Esophagus (tissue), 2 donors: ENCODE measurements around the gene TMOD2. TPM values are rescaled to one million over a fixed set of nuclear protein-coding genes. Genes with fewer than 3 reads are reported as not detected.

Source experiments
- H3K27ac ChIP-seq, 2 donors: one replicate each; pipeline ENCODE4 v1.5.1; 2013; ENCODE audit warnings: low read depth in 2 of 2, mild to moderate bottlenecking in 2 of 2, inconsistent platforms in 1 of 2, low read length in 1 of 2, moderate library complexity in 1 of 2
- H3K27me3 ChIP-seq, 2 donors: one replicate each; pipeline ENCODE4 v1.6.1; 2013; ENCODE audit warnings: low read length in 2 of 2, control low read depth in 1 of 2, mild to moderate bottlenecking in 1 of 2; ENCODE audit not compliant: insufficient read depth in 2 of 2, control insufficient read depth in 1 of 2
- H3K36me3 ChIP-seq, 2 donors: one replicate each; pipeline ENCODE4 v1.6.1; 2013; ENCODE audit warnings: low read length in 1 of 2; ENCODE audit not compliant: control insufficient read depth in 2 of 2, insufficient read depth in 2 of 2
- H3K4me1 ChIP-seq, 2 donors: one replicate each; pipeline ENCODE4 v1.6.1; 2013; ENCODE audit warnings: low read length in 1 of 2; ENCODE audit not compliant: control insufficient read depth in 2 of 2, insufficient read depth in 2 of 2
- H3K4me3 ChIP-seq, 2 donors: one replicate each; pipeline ENCODE4 v1.5.1; 2013; ENCODE audit warnings: low read length in 2 of 2, mild to moderate bottlenecking in 2 of 2, low read depth in 1 of 2, moderate library complexity in 1 of 2
- H3K9me3 ChIP-seq, 2 donors: one replicate each; pipeline ENCODE4 v1.6.1; 2013; ENCODE audit warnings: mild to moderate bottlenecking in 2 of 2, low read depth in 1 of 2, low read length in 1 of 2, moderate library complexity in 1 of 2; ENCODE audit not compliant: control insufficient read depth in 2 of 2, insufficient read depth in 1 of 2
- WGBS, 2 donors: extraction: QIAGEN DNeasy Blood & Tissue Kit; methylation state at CpG; one replicate each; pipeline ENCODE4 v1.1.7; 2013; 5-methylcytosine and 5-hydroxymethylcytosine counted together
- polyA plus RNA-seq, 2 donors: library from polyadenylated mRNA; stranded (reverse); fragments of 200-250 nt; gene quantifications; one replicate each; pipeline ENCODE4 v1.2.3, GENCODE V29; 2013
- donor health status: healthy with polysubstance abuse.
- donor health status: Bipolar disorder and iron deficiency.

Gene TMOD2
- 1 to 10 TPM; 1.2 TPM for polyA plus RNA-seq

DNA sequence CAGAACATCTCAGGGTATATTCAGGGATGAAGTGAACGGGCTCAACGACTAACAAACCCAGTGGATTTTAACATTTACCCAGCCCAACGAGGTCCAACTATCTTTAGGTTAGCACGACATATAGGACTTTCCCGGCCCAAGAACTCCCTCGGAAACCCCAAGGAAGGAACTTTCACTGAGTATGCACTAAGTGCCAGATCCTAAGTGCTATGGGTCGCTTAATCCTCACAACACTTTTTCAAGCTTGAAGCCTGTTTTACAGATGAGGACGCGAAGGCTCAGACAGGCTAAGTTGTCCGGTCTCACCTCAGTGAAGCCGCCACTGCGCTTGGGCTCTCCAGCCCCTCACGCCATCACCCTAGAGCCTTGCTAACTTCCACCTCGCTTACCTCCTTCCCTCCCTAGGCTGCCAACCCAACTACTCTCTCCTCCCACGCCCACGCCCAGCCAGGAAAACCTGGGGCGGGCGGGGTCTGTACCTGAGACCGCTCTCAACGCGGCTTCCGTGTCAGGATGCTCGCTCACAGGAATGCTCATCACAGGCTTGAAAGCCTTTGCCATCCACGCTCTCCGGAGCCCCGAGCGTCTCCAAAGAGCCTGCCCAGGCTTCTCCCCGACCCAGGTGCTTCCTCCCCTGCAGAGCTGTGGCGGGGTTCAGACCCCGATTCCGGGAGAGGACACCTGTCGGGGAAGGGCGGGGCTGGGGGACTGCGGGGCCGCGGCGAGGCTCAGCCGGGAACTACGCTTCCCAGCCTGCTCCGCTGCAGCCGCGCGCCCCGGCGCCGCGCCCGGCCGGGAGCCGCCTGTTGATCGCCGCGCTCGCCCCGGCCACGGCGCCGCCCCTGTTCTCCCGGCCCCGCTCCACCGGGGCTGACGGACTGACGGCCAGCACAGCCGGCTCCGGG, at the start of gene TMOD2:
TMOD2 (plus strand) TSS at position 806 of the 905 bp plus-strand sequence. CDS start 14,845 bp downstream, outside the sequence.
- peak within 1 kb of the TSS; percentile 66 to 85 for H3K27ac ChIP-seq
- no peaks in the 10 kb centered on the region for H3K9me3 ChIP-seq
- H3K27me3 ChIP-seq, result no peaks in the 10 kb centered on the region
- H3K4me1 ChIP-seq, result peaks cover 0 to 6% of the 10 kb centered on the region in 2 donors
- 8% methylated on average over 63 to 65 of the region's 65 CpGs for WGBS, 2 donors
- H3K4me3 ChIP-seq, result peak within 1 kb of the TSS; percentile 80 to 90
- H3K36me3 ChIP-seq, result no peaks in the 10 kb centered on the region

DNA sequence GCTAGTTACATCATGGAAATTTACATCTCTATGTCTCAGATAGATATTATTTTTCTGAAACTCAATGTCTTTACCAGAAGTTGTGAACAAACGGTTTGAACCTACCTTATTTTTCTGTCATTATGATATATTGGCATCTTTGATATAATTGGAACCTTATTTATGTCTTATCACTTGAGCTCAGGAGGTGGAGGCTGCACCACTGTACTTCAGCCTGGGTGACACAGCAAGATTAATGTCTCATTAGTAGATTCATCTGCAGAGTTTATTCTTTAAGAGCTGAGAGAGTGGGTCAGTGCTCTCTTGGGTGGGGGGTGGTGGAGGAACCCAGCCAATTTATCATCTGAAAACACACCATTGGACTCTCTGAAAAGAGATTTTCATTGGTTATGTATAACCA, 48.7 kb upstream of the TMOD2 start:
- 61 to 70% methylated on average over 1 of the region's 1 CpG for WGBS, 2 donors
- Histone ChIP-seq H3K27ac (no peak overlapping the region), H3K9me3 (no peaks in the 10 kb centered on the region), H3K4me3 (no peak overlapping the region), H3K27me3 (peaks cover 0 to 4% of the 10 kb centered on the region in 2 donors), H3K36me3 (no peaks in the 10 kb centered on the region), H3K4me1 (no peaks in the 10 kb centered on the region)

DNA sequence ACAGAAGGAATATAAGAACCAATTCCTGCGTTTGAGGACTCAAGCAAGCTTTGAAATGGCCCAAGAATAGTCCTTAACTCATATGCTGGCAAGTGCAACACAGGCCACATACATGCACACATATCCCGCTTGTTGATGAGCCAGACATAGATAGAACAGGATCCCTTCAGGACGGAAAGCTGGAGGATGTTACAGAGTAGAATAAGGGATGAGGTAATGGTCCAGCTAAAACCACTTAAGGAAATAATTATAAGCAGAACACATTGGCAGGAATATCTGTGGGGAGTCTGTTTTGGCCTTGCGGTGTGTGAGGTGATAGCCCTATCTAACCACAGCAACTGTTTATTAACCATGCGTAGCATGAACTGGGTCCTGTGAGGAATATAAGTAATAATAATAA, 45.1 kb upstream of the TMOD2 start:
- Histone ChIP-seq H3K27me3 (no peaks in the 10 kb centered on the region), H3K4me1 (no peaks in the 10 kb centered on the region), H3K4me3 (no peak overlapping the region), H3K36me3 (no peaks in the 10 kb centered on the region), H3K9me3 (no peaks in the 10 kb centered on the region), H3K27ac (no peak overlapping the region)
- WGBS, 2 donors, result 81 to 82% methylated on average over 5 of the region's 5 CpGs

DNA sequence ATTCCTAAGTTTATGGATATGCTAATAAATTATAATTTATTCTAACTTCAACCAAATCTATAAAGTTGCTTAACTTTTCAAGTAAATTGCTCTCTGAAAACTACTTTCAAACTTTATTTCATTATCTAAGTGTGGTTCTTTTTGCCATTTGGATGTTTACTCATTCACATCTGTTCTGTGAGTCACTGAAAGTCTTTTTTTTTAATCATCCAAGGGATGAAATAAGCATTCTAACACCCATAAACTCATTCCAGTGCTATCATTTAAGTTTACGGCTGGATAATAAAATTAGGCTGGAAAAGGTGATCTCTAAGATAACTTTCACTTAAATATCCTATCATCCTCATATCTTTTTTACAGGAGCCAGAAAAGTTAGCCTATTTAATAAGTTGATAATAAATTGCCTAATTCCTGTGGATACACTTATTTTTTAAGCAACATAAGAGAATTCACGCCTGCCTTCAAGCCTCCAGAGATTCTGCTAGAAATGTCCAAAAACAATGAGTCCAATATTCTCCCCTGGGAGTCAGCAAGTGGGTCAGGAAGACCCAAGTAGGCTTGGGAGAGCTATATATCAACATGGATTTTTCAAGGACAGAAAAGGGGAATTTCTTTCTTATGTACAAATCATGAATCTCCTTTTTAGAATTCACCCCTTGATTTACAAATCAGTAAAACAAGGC, 44.3 kb upstream of the TMOD2 start:
- WGBS, 2 donors, result 75 to 88% methylated on average over 2 of the region's 2 CpGs
- Histone ChIP-seq H3K9me3 (no peaks in the 10 kb centered on the region), H3K4me3 (no peak overlapping the region), H3K27me3 (no peaks in the 10 kb centered on the region), H3K4me1 (no peaks in the 10 kb centered on the region), H3K27ac (no peak overlapping the region), H3K36me3 (no peaks in the 10 kb centered on the region)

DNA sequence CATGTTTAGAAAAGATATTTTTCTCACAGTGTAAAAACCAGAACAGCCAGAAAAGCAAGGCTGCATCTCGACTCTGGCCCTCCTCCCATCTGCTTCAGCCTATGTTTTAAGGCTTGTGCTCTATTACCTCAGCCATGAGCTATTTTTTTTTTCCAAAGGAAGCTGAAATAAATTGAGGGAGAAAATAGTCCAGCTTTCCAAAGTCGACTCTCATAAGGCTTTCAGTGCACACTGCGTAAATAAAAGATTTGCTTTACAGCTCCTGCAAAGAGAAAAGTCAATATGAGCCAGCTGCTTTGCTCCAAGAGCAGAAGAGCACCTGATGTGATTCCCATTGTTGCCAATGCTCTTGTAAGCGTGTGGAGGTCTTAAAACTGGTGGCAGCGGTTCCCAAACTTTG, 43.4 kb upstream of the TMOD2 start:
- Histone ChIP-seq H3K27me3 (no peaks in the 10 kb centered on the region), H3K4me3 (no peak overlapping the region), H3K27ac (no peak overlapping the region), H3K36me3 (no peaks in the 10 kb centered on the region), H3K4me1 (no peaks in the 10 kb centered on the region), H3K9me3 (no peaks in the 10 kb centered on the region)
- 29 to 48% methylated on average over 5 of the region's 5 CpGs for WGBS, 2 donors

DNA sequence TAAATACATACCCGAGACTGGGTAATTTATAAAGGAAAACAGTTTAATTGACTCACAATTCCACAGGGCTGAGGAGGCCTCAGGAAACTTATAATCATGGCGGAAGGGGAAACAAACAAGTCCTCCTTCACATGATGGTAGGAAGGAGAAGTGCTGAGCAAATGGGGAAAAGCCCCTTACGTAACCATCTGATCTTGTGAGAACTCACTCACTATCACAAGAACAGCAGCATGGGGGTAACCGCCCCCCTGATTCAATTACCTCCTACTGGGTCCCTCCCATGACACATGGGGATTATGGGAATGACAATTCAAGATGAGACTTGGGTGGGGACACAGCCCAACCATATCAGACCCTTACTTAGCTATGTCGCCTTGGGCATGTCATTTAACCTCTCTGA, 42.4 kb upstream of the TMOD2 start:
- H3K27me3 ChIP-seq, result no peaks in the 10 kb centered on the region
- no peaks in the 10 kb centered on the region for H3K4me1 ChIP-seq
- no peaks in the 10 kb centered on the region for H3K9me3 ChIP-seq
- no peak overlapping the region for H3K27ac ChIP-seq
- 95% methylated on average over 5 of the region's 5 CpGs for WGBS, 2 donors
- H3K4me3 ChIP-seq, result no peak overlapping the region
- no peaks in the 10 kb centered on the region for H3K36me3 ChIP-seq

DNA sequence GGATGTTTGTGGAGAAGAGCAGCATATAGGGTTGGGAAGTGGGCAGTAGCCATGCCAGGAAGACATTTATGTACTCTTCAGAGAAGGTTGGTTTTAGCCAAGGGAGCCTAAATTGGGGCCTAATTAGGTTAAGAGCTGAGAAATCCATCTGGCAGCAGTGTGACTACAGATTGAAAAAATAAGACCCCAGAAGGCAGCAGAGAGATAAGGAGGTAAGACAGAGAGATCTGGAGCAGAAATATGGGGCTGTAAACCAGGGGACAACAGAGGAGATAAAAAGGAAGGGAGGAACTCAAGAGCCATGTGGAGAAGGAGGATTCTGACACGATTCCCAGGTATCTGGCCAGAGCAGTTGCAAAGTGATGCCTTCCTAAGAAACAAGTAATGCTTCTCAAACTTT, 37.2 kb upstream of the TMOD2 start:
- 84 to 95% methylated on average over 1 of the region's 1 CpG for WGBS, 2 donors

DNA sequence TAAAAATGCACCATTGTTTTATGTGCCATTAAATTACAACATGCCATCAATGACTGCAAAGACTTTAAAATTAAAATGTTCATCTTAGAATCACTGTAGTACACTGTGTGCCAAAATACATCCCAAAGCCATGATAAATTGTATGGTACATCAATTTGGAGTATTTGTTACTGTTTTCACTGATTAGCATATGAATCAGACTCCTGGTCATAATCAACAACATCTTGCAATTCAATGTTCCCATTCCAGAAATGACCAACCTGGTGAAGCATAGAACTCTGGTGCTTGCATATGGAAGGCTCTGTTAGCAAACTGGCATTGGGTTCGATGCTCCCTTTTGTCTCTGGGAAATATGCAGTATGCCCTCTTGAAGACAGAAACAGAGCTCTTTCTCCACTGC, 36.5 kb upstream of the TMOD2 start:
- WGBS, 2 donors, result 89 to 97% methylated on average over 1 of the region's 1 CpG
- Histone ChIP-seq H3K4me1 (no peaks in the 10 kb centered on the region), H3K27ac (no peak overlapping the region), H3K36me3 (no peaks in the 10 kb centered on the region), H3K27me3 (no peaks in the 10 kb centered on the region), H3K4me3 (no peak overlapping the region), H3K9me3 (no peaks in the 10 kb centered on the region)

More for the DNA sequence above, 37.2 kb upstream of the TMOD2 start:
- H3K27me3 ChIP-seq, result no peaks in the 10 kb centered on the region
- no peak overlapping the region for H3K4me3 ChIP-seq
- H3K9me3 ChIP-seq, result no peaks in the 10 kb centered on the region
- H3K4me1 ChIP-seq, result no peaks in the 10 kb centered on the region
- H3K27ac ChIP-seq, result no peak overlapping the region
- no peaks in the 10 kb centered on the region for H3K36me3 ChIP-seq

DNA sequence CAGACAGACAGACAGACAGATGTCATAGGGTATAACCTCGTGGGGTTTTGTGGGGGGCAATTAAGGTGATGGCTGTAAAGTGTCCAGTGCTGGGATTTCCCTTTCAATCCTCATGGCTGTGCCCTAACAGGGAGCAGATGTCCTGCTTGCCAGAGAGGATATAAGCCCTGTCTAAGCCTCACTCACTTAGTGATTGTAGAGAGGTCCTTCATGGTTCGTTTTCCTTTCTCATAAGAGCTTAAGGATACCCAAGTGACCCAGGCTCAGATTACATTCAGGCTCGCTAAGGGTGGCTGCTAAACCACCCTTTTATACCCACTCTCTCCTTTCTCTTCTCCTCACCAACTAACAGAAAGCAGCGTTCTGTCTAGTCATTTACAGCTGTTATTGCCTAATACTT, 33.2 kb upstream of the TMOD2 start:
- Histone ChIP-seq H3K9me3 (no peaks in the 10 kb centered on the region), H3K36me3 (peaks cover 0 to 5% of the 10 kb centered on the region in 2 donors), H3K27ac (no peak overlapping the region), H3K4me1 (no peaks in the 10 kb centered on the region), H3K4me3 (no peak overlapping the region), H3K27me3 (no peaks in the 10 kb centered on the region)
- WGBS, 2 donors, result 62 to 71% methylated on average over 4 of the region's 4 CpGs
